HepG2 (cell line): ENCODE measurements around the gene MAP4K3. TPM values are rescaled to one million over a fixed set of nuclear protein-coding genes. Genes with fewer than 3 reads are reported as not detected.

Source experiments
- ATAC-seq: fragments of 200-7000 bp; cut with Tn5 transposase; 3 replicates; pipeline ENCODE4 v1.9.1; 2020; ENCODE audit warnings: mild to moderate bottlenecking, moderate library complexity
- BruUV-seq: library from RNA; stranded (reverse); fragments of 400-500 nt; replicated peaks from 2 replicates; lab custom pipeline; 2021; lab: Mats Ljungman, UMichigan
- CTCF ChIA-PET: fragments of 300-600 bp; formaldehyde crosslinking; extraction: SDS; loops from one replicate; lab custom pipeline; 2021; ENCODE audit warnings: low total read pairs, inconsistent platforms, low intra/inter-chr PET ratio; lab: Yijun Ruan, JAX
- POLR2A ChIA-PET: fragments of 350-600 bp; sonication (Branson Sonifier 250); formaldehyde crosslinking; loops from one replicate; lab custom pipeline; 2020; ENCODE audit warnings: antibody characterized with exemption, inconsistent platforms; lab: Yijun Ruan, JAX
- DNase-seq: peaks from one replicate; pipeline ENCODE4 v3.0.0-alpha.2; 2015; ENCODE audit warnings: low spot score
- FAIRE-seq: peaks from 3 replicates; lab custom pipeline; 2011; peaks lifted over from hg19 to GRCh38; lab: Jason Lieb, UNC
- H2AFZ ChIP-seq: one replicate; pipeline ENCODE4 v1.6.1; 2011; ENCODE audit warnings: low read length, inconsistent platforms
- H3K27ac ChIP-seq: fragments of 300-600 bp; 3 replicates; pipeline ENCODE4 v1.8.0; 2011; ENCODE audit warnings: mixed run types, mild to moderate bottlenecking, mixed read lengths, low read length, inconsistent platforms; ENCODE audit not compliant: insufficient read depth; ENCODE audit errors: extremely low read length
- H3K27me3 ChIP-seq, 2 experiments: fragments of 200-600 bp in 1 of 2; 2 replicates in 1 of 2; 3 replicates in 1 of 2; pipeline versions ENCODE4 v1.6.0 to v1.8.0; 2011; ENCODE audit warnings: low read length in 2 of 2, mild to moderate bottlenecking in 2 of 2, moderate library complexity in 2 of 2, inconsistent platforms in 1 of 2; ENCODE audit not compliant: insufficient read depth in 2 of 2, control insufficient read depth in 1 of 2
- H3K36me3 ChIP-seq, 2 experiments: fragments of 200-600 bp in 1 of 2; replicated peaks in 1 of 2; 2 replicates in 1 of 2; 3 replicates in 1 of 2; pipeline versions ENCODE4 v1.5.1 to v1.8.0; 2011; ENCODE audit warnings: low read length in 2 of 2, inconsistent platforms in 1 of 2; ENCODE audit not compliant: insufficient read depth in 2 of 2, control insufficient read depth in 1 of 2
- H3K4me1 ChIP-seq: 2 replicates; pipeline ENCODE4 v1.5.1; 2012; ENCODE audit warnings: low read length, inconsistent platforms; ENCODE audit not compliant: insufficient read depth
- H3K4me2 ChIP-seq: 2 replicates; pipeline ENCODE4 v1.6.0; 2011; ENCODE audit warnings: low read depth, low read length, inconsistent platforms
- H3K4me3 ChIP-seq, 3 experiments: fragments of 200-600 bp in 1 of 3; sonication (generic), shearing (Covaris generic) in 1 of 3; replicated peaks in 1 of 3; 2 replicates each; pipeline ENCODE4 v1.5.1; 2011 to 2016; ENCODE audit warnings: low read length in 3 of 3, inconsistent platforms in 2 of 3, low read depth in 2 of 3, mild to moderate bottlenecking in 2 of 3, control low read depth in 1 of 3, mixed read lengths in 1 of 3; ENCODE audit not compliant: insufficient read depth in 1 of 3
- H3K79me2 ChIP-seq: one replicate; pipeline ENCODE4 v1.6.1; 2011; ENCODE audit warnings: low read length, inconsistent platforms; ENCODE audit not compliant: insufficient read depth
- H3K9ac ChIP-seq: 2 replicates; pipeline ENCODE4 v1.6.0; 2011; ENCODE audit warnings: mild to moderate bottlenecking, low read depth, low read length, inconsistent platforms; ENCODE audit not compliant: insufficient read depth
- H3K9me3 ChIP-seq: 2 replicates; pipeline ENCODE4 v1.5.1; 2012; ENCODE audit warnings: mild to moderate bottlenecking, low read length
- H4K20me1 ChIP-seq: 2 replicates; pipeline ENCODE4 v1.6.0; 2011; ENCODE audit warnings: inconsistent platforms, mild to moderate bottlenecking, low read length, moderate library complexity; ENCODE audit not compliant: insufficient read depth
- GATAD1 ChIP-seq: IDR thresholded peaks from 2 replicates; pipeline ENCODE4 v1.6.1; 2016; ENCODE audit warnings: missing genetic modification reagents, missing compliant biosample characterization
- HDAC1 ChIP-seq: sonication (generic); formaldehyde crosslinking; IDR thresholded peaks from 2 replicates; pipeline ENCODE4 v1.5.1; 2020; ENCODE audit warnings: mild to moderate bottlenecking, missing genetic modification reagents
- ZNF788 ChIP-seq: sonication (generic); formaldehyde crosslinking; IDR thresholded peaks from 2 replicates; pipeline ENCODE4 v1.5.0; 2020; ENCODE audit warnings: mild to moderate bottlenecking, missing genetic modification reagents, borderline replicate concordance
- WGBS: methylation state at CpG from one replicate; pipeline ENCODE4 v1.1.6; 2017; ENCODE audit warnings: low lambda C conversion rate; 5-methylcytosine and 5-hydroxymethylcytosine counted together
- in situ Hi-C: cut with HindIII; loops from 2 replicates; pipeline ENCODE4 v1.10.0; 2017; ENCODE audit warnings: low pct_unique_long_range_greater_than_20kb; ENCODE audit not compliant: extremely low pct_ligation_motif_present
- intact Hi-C: fragments of 100-400 bp; cut with micrococcal nuclease; formaldehyde crosslinking; loops from one replicate; pipeline ENCODE4 v1.10.0; 2022; ENCODE audit not compliant: unreplicated experiment
- polyA plus RNA-seq, 8 experiments: library from polyadenylated mRNA; depleted of rRNA in 3 of 8; stranded (reverse) in 7 of 8; unstranded in 1 of 8; fragments of >200 nt; fragmentation: Illumina TruSeq in 4 of 8; extraction: Trizol in 4 of 8; gene quantifications; 2 replicates each; pipeline versions ENCODE4 v1.2.1 to v1.2.3, GENCODE V29; 2011 to 2016; ENCODE audit warnings: low read depth in 4 of 8, missing spikeins in 1 of 8, mixed read lengths in 1 of 8; ENCODE audit not compliant: insufficient read depth in 1 of 8
- total RNA-seq, 5 experiments: library from RNA; depleted of rRNA; stranded (reverse); fragments of >200 nt; fragmentation: Illumina TruSeq; extraction: Trizol; gene quantifications; 2 replicates each; pipeline ENCODE4 v1.2.3, GENCODE V29; 2016; ENCODE audit warnings: low read depth in 1 of 5
- TF ChIP-seq, protein P1 (sequence below): sonication (generic); formaldehyde crosslinking; IDR thresholded peaks from 2 replicates; pipeline ENCODE4 v1.5.0; 2020; ENCODE audit warnings: mild to moderate bottlenecking, missing genetic modification reagents
- TF ChIP-seq, protein P2 (sequence below): sonication (generic); formaldehyde crosslinking; IDR thresholded peaks from 2 replicates; pipeline ENCODE4 v1.4.0; 2020; ENCODE audit warnings: mild to moderate bottlenecking, missing genetic modification reagents, borderline replicate concordance
- TF ChIP-seq, protein P3 (sequence below): sonication (generic); formaldehyde crosslinking; IDR thresholded peaks from 2 replicates; pipeline ENCODE4 v1.4.0; 2020; ENCODE audit warnings: missing genetic modification reagents

Gene MAP4K3
- total and polyA plus RNA-seq, 2 of the 13 experiments (the other 11 are each of a cell fraction or from before 2014, with no cell fraction given), result 45.9 to 53.2 TPM

DNA sequence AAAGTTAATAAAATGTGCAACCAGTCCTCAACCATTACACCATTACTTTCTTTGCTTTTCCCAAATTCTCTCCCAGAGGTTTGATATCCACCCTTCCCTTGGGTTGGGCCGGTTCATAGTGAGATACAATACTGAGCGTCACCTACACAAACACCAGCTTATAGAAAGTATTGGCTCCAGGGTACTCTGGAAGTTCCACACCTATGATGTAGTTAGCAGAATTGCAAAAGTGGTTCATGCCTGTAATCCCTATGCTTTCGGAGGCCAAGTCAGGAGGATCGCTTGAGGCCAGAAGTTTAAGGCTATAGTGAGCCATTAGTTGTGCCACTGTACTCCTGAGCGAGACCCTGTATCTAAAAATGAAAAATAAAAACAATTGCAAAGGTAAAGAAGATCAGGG lies 15.3 kb upstream of the MAP4K3 start:
- TF ChIP-seq, protein P1, sequence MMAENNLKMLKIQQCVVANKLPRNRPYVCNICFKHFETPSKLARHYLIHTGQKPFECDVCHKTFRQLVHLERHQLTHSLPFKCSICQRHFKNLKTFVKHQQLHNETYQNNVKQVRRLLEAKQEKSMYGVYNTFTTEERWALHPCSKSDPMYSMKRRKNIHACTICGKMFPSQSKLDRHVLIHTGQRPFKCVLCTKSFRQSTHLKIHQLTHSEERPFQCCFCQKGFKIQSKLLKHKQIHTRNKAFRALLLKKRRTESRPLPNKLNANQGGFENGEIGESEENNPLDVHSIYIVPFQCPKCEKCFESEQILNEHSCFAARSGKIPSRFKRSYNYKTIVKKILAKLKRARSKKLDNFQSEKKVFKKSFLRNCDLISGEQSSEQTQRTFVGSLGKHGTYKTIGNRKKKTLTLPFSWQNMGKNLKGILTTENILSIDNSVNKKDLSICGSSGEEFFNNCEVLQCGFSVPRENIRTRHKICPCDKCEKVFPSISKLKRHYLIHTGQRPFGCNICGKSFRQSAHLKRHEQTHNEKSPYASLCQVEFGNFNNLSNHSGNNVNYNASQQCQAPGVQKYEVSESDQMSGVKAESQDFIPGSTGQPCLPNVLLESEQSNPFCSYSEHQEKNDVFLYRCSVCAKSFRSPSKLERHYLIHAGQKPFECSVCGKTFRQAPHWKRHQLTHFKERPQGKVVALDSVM, result peak; percentile 49; the same call in 1 of the 2 replicates
- TF ChIP-seq GATAD1, result no peak
- Histone ChIP-seq H3K79me2 (no peaks in the 10 kb centered on the region), H4K20me1 (no peaks in the 10 kb centered on the region), H3K4me3 (no peak overlapping the region), H3K27me3 (no peaks in the 10 kb centered on the region), H3K27ac (no peak overlapping the region), H3K4me1 (peaks cover 41% of the 10 kb centered on the region), H3K36me3 (peaks cover 3 to 11% of the 10 kb centered on the region in 2 experiments; a peak in 4 of 5 replicates), H3K9me3 (no peaks in the 10 kb centered on the region), H2AFZ (no peak overlapping the region), H3K4me2 (no peak overlapping the region), H3K9ac (no peak overlapping the region)
- in situ Hi-C loops (no loop called here), intact Hi-C loops (no loop called here)
- ChIA-PET POLR2A (interaction anchor here (1.0 kb wide), 1 partner anchor 59 kb away, joined by 4 read pairs; no protein-coding TSS in a partner anchor), CTCF (no interaction called here)
- BruUV-seq, result no TSS peak
- DNase-seq (no peak), FAIRE-seq (no peak), ATAC-seq (no peak)
- 95% methylated on average over 5 of the region's 5 CpGs for WGBS

DNA sequence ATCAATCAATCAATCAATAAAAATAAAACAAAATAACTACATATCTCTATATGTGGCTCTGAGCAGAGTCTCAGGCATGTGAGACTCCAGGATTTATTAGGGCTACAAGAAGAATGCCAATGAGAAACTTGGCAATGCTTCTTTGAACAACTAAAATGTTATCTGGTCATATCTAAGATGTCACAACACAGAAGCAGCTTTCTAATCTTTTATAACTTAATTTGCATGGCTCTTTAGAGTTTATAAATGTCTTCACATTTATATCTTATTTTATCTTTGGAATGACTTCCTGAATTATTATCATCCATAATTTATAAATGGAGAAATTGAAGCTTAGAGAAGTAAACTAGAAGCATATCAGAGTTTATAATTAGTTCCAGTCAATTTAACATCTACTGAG lies 14.9 kb upstream of the MAP4K3 start:
- TF ChIP-seq, protein P2, sequence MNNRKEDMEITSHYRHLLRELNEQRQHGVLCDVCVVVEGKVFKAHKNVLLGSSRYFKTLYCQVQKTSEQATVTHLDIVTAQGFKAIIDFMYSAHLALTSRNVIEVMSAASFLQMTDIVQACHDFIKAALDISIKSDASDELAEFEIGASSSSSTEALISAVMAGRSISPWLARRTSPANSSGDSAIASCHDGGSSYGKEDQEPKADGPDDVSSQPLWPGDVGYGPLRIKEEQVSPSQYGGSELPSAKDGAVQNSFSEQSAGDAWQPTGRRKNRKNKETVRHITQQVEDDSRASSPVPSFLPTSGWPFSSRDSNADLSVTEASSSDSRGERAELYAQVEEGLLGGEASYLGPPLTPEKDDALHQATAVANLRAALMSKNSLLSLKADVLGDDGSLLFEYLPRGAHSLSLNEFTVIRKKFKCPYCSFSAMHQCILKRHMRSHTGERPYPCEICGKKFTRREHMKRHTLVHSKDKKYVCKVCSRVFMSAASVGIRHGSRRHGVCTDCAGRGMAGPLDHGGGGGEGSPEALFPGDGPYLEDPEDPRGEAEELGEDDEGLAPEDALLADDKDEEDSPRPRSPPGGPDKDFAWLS, result no peak
- no peak for TF ChIP-seq ZNF788 (CRISPR knock-in tag)
- TF ChIP-seq, protein P3, sequence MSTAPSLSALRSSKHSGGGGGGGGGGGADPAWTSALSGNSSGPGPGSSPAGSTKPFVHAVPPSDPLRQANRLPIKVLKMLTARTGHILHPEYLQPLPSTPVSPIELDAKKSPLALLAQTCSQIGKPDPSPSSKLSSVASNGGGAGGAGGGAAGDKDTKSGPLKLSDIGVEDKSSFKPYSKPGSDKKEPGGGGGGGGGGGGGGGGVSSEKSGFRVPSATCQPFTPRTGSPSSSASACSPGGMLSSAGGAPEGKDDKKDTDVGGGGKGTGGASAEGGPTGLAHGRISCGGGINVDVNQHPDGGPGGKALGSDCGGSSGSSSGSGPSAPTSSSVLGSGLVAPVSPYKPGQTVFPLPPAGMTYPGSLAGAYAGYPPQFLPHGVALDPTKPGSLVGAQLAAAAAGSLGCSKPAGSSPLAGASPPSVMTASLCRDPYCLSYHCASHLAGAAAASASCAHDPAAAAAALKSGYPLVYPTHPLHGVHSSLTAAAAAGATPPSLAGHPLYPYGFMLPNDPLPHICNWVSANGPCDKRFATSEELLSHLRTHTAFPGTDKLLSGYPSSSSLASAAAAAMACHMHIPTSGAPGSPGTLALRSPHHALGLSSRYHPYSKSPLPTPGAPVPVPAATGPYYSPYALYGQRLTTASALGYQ (CRISPR knock-in tag), result no peak
- 0 out of 2 replicates have a peak, but pooled peaks have one; percentile 23 for TF ChIP-seq HDAC1 (CRISPR knock-in tag)
- Histone ChIP-seq H3K79me2 (no peaks in the 10 kb centered on the region), H3K27ac (no peak overlapping the region), H3K4me1 (peaks cover 46% of the 10 kb centered on the region), H3K4me3 (no peak overlapping the region), H3K9me3 (no peaks in the 10 kb centered on the region), H3K27me3 (no peaks in the 10 kb centered on the region), H3K36me3 (peaks cover 3 to 11% of the 10 kb centered on the region in 2 experiments; a peak in 4 of 5 replicates), H3K9ac (no peak overlapping the region), H4K20me1 (no peaks in the 10 kb centered on the region), H2AFZ (no peak overlapping the region), H3K4me2 (no peak overlapping the region)
- intact Hi-C loops (no loop called here), in situ Hi-C loops (no loop called here)
- BruUV-seq, result no TSS peak
- CTCF ChIA-PET, result no interaction called here
- no peak for DNase-seq
- no peak for ATAC-seq
- no peak for FAIRE-seq
- POLR2A ChIA-PET, result interaction anchor here (1.0 kb wide), 1 partner anchor 60 kb away, joined by 4 read pairs; no protein-coding TSS in a partner anchor
